ENCODE data around the gene STAG1. TPM values are rescaled to one million over a fixed set of nuclear protein-coding genes. Genes with fewer than 3 reads are reported as not detected.
"Not testable (repeated sequence)": the region's sequence is repeated elsewhere in the genome, so short reads cannot be mapped to it uniquely, and the experiment has no call there.

The STAG1 gene
- total RNA-seq, 5 donors from 2014 or later (not counting 1 experiment from before 2014, with no cell fraction given) = 38.9 to 52.5 (median 42.7) TPM

GRCh38 chr3:136490646-136491405 is 261.4 kb downstream of the STAG1 start:
- Histone ChIP-seq H3K4me3 (ENCODE audit: control insufficient read depth in 1 of 2, extremely low read depth in 1 of 2, low read length in 1 of 2) (no peak overlapping the region), H3K9me3 (no peaks in the 10 kb centered on the region), H3K27me3 (replicated peaks in 1 of 2; ENCODE audit: control insufficient read depth in 2 of 2, extremely low read depth in 1 of 2, insufficient read depth in 2 of 2, low read length in 1 of 2) (no peaks in the 10 kb centered on the region), H3K27ac (ENCODE audit: low read length) (no peak overlapping the region), H3K36me3 (ENCODE audit: control insufficient read depth in 2 of 2, extremely low read depth in 1 of 2, insufficient read depth in 1 of 2, low read length in 1 of 2) (peaks cover 10% of the 10 kb centered on the region in 2 donors), H3K4me1 (ENCODE audit: control insufficient read depth in 1 of 2, extremely low read depth in 1 of 2, insufficient read depth in 2 of 2, low read length in 2 of 2) (no peaks in the 10 kb centered on the region)
- H3K27ac Mint-ChIP-seq = no peak overlapping the region
- DNase-seq (no peak), ATAC-seq (replicated peaks in 1 of 4) (no peak)
- H3K4me3 Mint-ChIP-seq = no peak overlapping the region
- H3K36me3 Mint-ChIP-seq = peaks cover 67% of the 10 kb centered on the region
- WGBS (ENCODE audit: insufficient coverage) = 100% methylated on average over 1 of the region's 4 CpGs
- ChIA-PET CTCF (interaction anchor here in 1 of 2 donors (0.6 kb wide), 1 partner anchor 95 kb away, joined by 9 read pairs; no protein-coding TSS in a partner anchor), POLR2A (interaction anchor here in 1 of 2 donors (0.6 kb wide), 1 partner anchor 452 kb away, joined by 4 read pairs; no protein-coding TSS in a partner anchor)
- no peaks in the 10 kb centered on the region for H3K27me3 Mint-ChIP-seq
- H3K4me1 Mint-ChIP-seq = peaks cover 0 to 7% (median 0%) of the 10 kb centered on the region in 3 donors
- H3K9me3 Mint-ChIP-seq = no peaks in the 10 kb centered on the region

- no peaks in the 10 kb centered on the region for H3K9me3 ChIP-seq
- POLR2A ChIA-PET = interaction anchor here in 1 of 2 donors (0.6 kb wide), 1 partner anchor 781 kb away, joined by 4 read pairs; no protein-coding TSS in a partner anchor
- WGBS (ENCODE audit: insufficient coverage) = no CpG with 5 or more reads among the region's 1 CpG
- no peak overlapping the region for H3K4me3 ChIP-seq (ENCODE audit: control insufficient read depth in 1 of 2, extremely low read depth in 1 of 2, low read length in 1 of 2)
- H3K4me3 Mint-ChIP-seq = no peak overlapping the region
- H3K4me1 Mint-ChIP-seq = no peaks in the 10 kb centered on the region
- CTCF ChIA-PET = interaction anchor here in 1 of 2 donors (0.9 kb wide), 1 partner anchor 528 kb away, joined by 3 read pairs; no protein-coding TSS in a partner anchor
- H3K27ac Mint-ChIP-seq = no peak overlapping the region
- no peaks in the 10 kb centered on the region for H3K9me3 Mint-ChIP-seq
- H3K36me3 Mint-ChIP-seq = peaks cover 34% of the 10 kb centered on the region
- H3K36me3 ChIP-seq (ENCODE audit: control insufficient read depth in 2 of 2, extremely low read depth in 1 of 2, insufficient read depth in 1 of 2, low read length in 1 of 2) = peaks cover 2 to 10% of the 10 kb centered on the region in 2 donors
- no peaks in the 10 kb centered on the region for H3K4me1 ChIP-seq (ENCODE audit: control insufficient read depth in 1 of 2, extremely low read depth in 1 of 2, insufficient read depth in 2 of 2, low read length in 2 of 2)
- H3K27me3 Mint-ChIP-seq = no peaks in the 10 kb centered on the region
- DNase-seq = no peak
- H3K27ac ChIP-seq (ENCODE audit: low read length) = no peak overlapping the region
- no peak for ATAC-seq (replicated peaks in 1 of 4)
- H3K27me3 ChIP-seq (replicated peaks in 1 of 2; ENCODE audit: control insufficient read depth in 2 of 2, extremely low read depth in 1 of 2, insufficient read depth in 2 of 2, low read length in 1 of 2) = no peaks in the 10 kb centered on the region
These were observed 266.4 kb downstream of the STAG1 start for GRCh38 chr3:136485777-136486176.

GRCh38 chr3:136476280-136476679 is 275.9 kb downstream of the STAG1 start:
- no peak overlapping the region for H3K27ac Mint-ChIP-seq
- Histone ChIP-seq H3K27me3 (replicated peaks in 1 of 2; ENCODE audit: control insufficient read depth in 2 of 2, extremely low read depth in 1 of 2, insufficient read depth in 2 of 2, low read length in 1 of 2) (no peaks in the 10 kb centered on the region), H3K27ac (ENCODE audit: low read length) (no peak overlapping the region), H3K4me1 (ENCODE audit: control insufficient read depth in 1 of 2, extremely low read depth in 1 of 2, insufficient read depth in 2 of 2, low read length in 2 of 2) (no peaks in the 10 kb centered on the region), H3K4me3 (ENCODE audit: control insufficient read depth in 1 of 2, extremely low read depth in 1 of 2, low read length in 1 of 2) (no peak overlapping the region), H3K9me3 (no peaks in the 10 kb centered on the region), H3K36me3 (ENCODE audit: control insufficient read depth in 2 of 2, extremely low read depth in 1 of 2, insufficient read depth in 1 of 2, low read length in 1 of 2) (peaks cover 7 to 14% of the 10 kb centered on the region in 2 donors)
- no CpG with 5 or more reads among the region's 1 CpG for WGBS (ENCODE audit: insufficient coverage)
- H3K4me3 Mint-ChIP-seq = no peak overlapping the region
- H3K27me3 Mint-ChIP-seq = no peaks in the 10 kb centered on the region
- H3K9me3 Mint-ChIP-seq = no peaks in the 10 kb centered on the region
- DNase-seq (no peak), ATAC-seq (replicated peaks in 1 of 4) (no peak)
- ChIA-PET CTCF (no interaction called here), POLR2A (no interaction called here)
- H3K36me3 Mint-ChIP-seq = peaks cover 53% of the 10 kb centered on the region
- H3K4me1 Mint-ChIP-seq = no peaks in the 10 kb centered on the region

GRCh38 chr3:136474876-136475275 is 277.3 kb downstream of the STAG1 start:
- H3K36me3 ChIP-seq (ENCODE audit: control insufficient read depth in 2 of 2, extremely low read depth in 1 of 2, insufficient read depth in 1 of 2, low read length in 1 of 2) = peaks cover 7 to 14% of the 10 kb centered on the region in 2 donors
- H3K4me3 ChIP-seq (ENCODE audit: control insufficient read depth in 1 of 2, extremely low read depth in 1 of 2, low read length in 1 of 2); POLR2A ChIA-PET; H3K27me3 Mint-ChIP-seq; H3K4me1 Mint-ChIP-seq; ATAC-seq (replicated peaks in 1 of 4); H3K27ac ChIP-seq (ENCODE audit: low read length); H3K4me1 ChIP-seq (ENCODE audit: control insufficient read depth in 1 of 2, extremely low read depth in 1 of 2, insufficient read depth in 2 of 2, low read length in 2 of 2); H3K9me3 ChIP-seq; H3K27me3 ChIP-seq (replicated peaks in 1 of 2; ENCODE audit: control insufficient read depth in 2 of 2, extremely low read depth in 1 of 2, insufficient read depth in 2 of 2, low read length in 1 of 2); H3K9me3 Mint-ChIP-seq; H3K27ac Mint-ChIP-seq; DNase-seq; CTCF ChIA-PET; H3K4me3 Mint-ChIP-seq: not testable (repeated sequence)
- WGBS (ENCODE audit: insufficient coverage) = 100% methylated on average over 2 of the region's 3 CpGs
- peaks cover 67% of the 10 kb centered on the region for H3K36me3 Mint-ChIP-seq

GRCh38 chr3:136473716-136474326 is 278.4 kb downstream of the STAG1 start:
- Mint-ChIP-seq H3K27ac (no peak overlapping the region), H3K36me3 (peaks cover 75% of the 10 kb centered on the region)
- no peak for DNase-seq

GRCh38 chr3:136465296-136465695 is 286.9 kb downstream of the STAG1 start:
- Histone ChIP-seq H3K27me3 (replicated peaks in 1 of 2; ENCODE audit: control insufficient read depth in 2 of 2, extremely low read depth in 1 of 2, insufficient read depth in 2 of 2, low read length in 1 of 2) (no peaks in the 10 kb centered on the region), H3K36me3 (ENCODE audit: control insufficient read depth in 2 of 2, extremely low read depth in 1 of 2, insufficient read depth in 1 of 2, low read length in 1 of 2) (no peaks in the 10 kb centered on the region), H3K27ac (ENCODE audit: low read length) (no peak overlapping the region), H3K4me3 (ENCODE audit: control insufficient read depth in 1 of 2, extremely low read depth in 1 of 2, low read length in 1 of 2) (no peak overlapping the region), H3K4me1 (ENCODE audit: control insufficient read depth in 1 of 2, extremely low read depth in 1 of 2, insufficient read depth in 2 of 2, low read length in 2 of 2) (no peaks in the 10 kb centered on the region), H3K9me3 (peaks cover 5% of the 10 kb centered on the region)
- Mint-ChIP-seq H3K27me3 (no peaks in the 10 kb centered on the region), H3K4me3 (no peak overlapping the region), H3K9me3 (peaks cover 9 to 34% (median 16%) of the 10 kb centered on the region in 3 donors), H3K36me3 (peaks cover 75% of the 10 kb centered on the region), H3K4me1 (peaks cover 3 to 17% (median 5%) of the 10 kb centered on the region in 3 donors), H3K27ac (no peak overlapping the region)
- DNase-seq (no peak), ATAC-seq (replicated peaks in 1 of 4) (no peak)
- POLR2A ChIA-PET = no interaction called here
- no CpG with 5 or more reads among the region's 5 CpGs for WGBS (ENCODE audit: insufficient coverage)
- CTCF ChIA-PET = interaction anchor here (0.6 to 1.2 kb wide), 6 partner anchors 8 to 523 kb away, joined by 3 to 11 read pairs (median 4); no protein-coding TSS in a partner anchor

More at GRCh38 chr3:136473716-136474326, 278.4 kb downstream of the STAG1 start:
- H3K4me3 ChIP-seq (ENCODE audit: control insufficient read depth in 1 of 2, extremely low read depth in 1 of 2, low read length in 1 of 2) = no peak overlapping the region
- WGBS (ENCODE audit: insufficient coverage) = no CpG with 5 or more reads among the region's 3 CpGs
- H3K9me3 ChIP-seq = no peaks in the 10 kb centered on the region
- no peak overlapping the region for H3K27ac ChIP-seq (ENCODE audit: low read length)
- Mint-ChIP-seq H3K27me3 (no peaks in the 10 kb centered on the region), H3K9me3 (peaks cover 0 to 5% (median 0%) of the 10 kb centered on the region in 3 donors), H3K4me3 (no peak overlapping the region), H3K4me1 (no peaks in the 10 kb centered on the region)
- no peaks in the 10 kb centered on the region for H3K4me1 ChIP-seq (ENCODE audit: control insufficient read depth in 1 of 2, extremely low read depth in 1 of 2, insufficient read depth in 2 of 2, low read length in 2 of 2)
- peaks cover 7 to 14% of the 10 kb centered on the region in 2 donors for H3K36me3 ChIP-seq (ENCODE audit: control insufficient read depth in 2 of 2, extremely low read depth in 1 of 2, insufficient read depth in 1 of 2, low read length in 1 of 2)
- CTCF ChIA-PET = interaction anchor here in 1 of 2 donors (0.5 to 0.8 kb wide), 2 partner anchors 68 to 279 kb away, joined by 3 to 6 read pairs; partner anchors contain the start of gene STAG1
- no peaks in the 10 kb centered on the region for H3K27me3 ChIP-seq (replicated peaks in 1 of 2; ENCODE audit: control insufficient read depth in 2 of 2, extremely low read depth in 1 of 2, insufficient read depth in 2 of 2, low read length in 1 of 2)
- ATAC-seq (replicated peaks in 1 of 4) = no peak
- POLR2A ChIA-PET = no interaction called here

Measured in T-cell (primary cell).